PC-3 (cell line): Measurements from ENCODE around the gene ATP8A2.

ENCODE experiments used
- EZH2 ChIP-seq: fragments of 300-600 bp; sonication (generic); IDR thresholded peaks from one replicate; pipeline ENCODE4 v1.6.1; 2017; ENCODE audit warnings: antibody characterized with exemption, mild to moderate bottlenecking, low read length; ENCODE audit not compliant: unreplicated experiment
- EZH2phosphoT487 ChIP-seq: fragments of 300-600 bp; sonication (generic); IDR thresholded peaks from 2 replicates; pipeline ENCODE4 v1.6.1; 2018; ENCODE audit warnings: mild to moderate bottlenecking, antibody characterized with exemption, low read length, borderline replicate concordance
- TF ChIP-seq, protein P1 (sequence below): fragments of 300-600 bp; sonication (generic); conservative IDR thresholded peaks from 2 replicates; pipeline ENCODE4 v1.5.1; 2017; ENCODE audit warnings: antibody characterized with exemption, low read depth, mild to moderate bottlenecking, low read length

DNA sequence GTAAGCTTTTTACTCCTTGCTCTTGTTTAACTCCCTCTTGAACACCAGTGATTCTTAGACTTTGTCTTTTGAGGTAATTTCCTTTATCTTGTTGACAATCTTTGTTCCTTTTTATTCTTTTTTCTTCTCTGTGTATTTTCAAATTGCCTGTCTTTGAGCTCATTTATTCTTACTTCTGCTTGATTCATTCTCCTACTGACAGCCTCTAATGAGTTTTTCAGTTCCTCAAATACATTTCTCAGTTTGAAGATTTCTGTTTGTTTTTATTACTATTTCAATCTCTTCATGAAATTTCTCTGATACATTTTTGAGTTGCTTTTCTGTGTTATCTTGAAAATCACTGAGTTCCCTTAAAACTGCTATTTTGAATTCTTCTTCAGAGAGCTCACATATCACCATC is 154.1 kb downstream of the ATP8A2 start:
- TF ChIP-seq, protein P1, sequence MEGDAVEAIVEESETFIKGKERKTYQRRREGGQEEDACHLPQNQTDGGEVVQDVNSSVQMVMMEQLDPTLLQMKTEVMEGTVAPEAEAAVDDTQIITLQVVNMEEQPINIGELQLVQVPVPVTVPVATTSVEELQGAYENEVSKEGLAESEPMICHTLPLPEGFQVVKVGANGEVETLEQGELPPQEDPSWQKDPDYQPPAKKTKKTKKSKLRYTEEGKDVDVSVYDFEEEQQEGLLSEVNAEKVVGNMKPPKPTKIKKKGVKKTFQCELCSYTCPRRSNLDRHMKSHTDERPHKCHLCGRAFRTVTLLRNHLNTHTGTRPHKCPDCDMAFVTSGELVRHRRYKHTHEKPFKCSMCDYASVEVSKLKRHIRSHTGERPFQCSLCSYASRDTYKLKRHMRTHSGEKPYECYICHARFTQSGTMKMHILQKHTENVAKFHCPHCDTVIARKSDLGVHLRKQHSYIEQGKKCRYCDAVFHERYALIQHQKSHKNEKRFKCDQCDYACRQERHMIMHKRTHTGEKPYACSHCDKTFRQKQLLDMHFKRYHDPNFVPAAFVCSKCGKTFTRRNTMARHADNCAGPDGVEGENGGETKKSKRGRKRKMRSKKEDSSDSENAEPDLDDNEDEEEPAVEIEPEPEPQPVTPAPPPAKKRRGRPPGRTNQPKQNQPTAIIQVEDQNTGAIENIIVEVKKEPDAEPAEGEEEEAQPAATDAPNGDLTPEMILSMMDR = no peak
- no peak for TF ChIP-seq EZH2
- TF ChIP-seq EZH2phosphoT487 = no peak
